HUDEP-2 (cell line): ENCODE data around the gene RC3H2.
"Not testable (repeated sequence)": the region's sequence is repeated elsewhere in the genome, so short reads cannot be mapped to it uniquely, and the experiment has no call there.

ENCODE experiments used
- DNase-seq, 76 experiments: peaks; one replicate each; lab custom pipeline; 2025; ENCODE audit not compliant: unreplicated experiment in 76 of 76; lab: John Stamatoyannopoulos, UW

RC3H2 gene

DNA sequence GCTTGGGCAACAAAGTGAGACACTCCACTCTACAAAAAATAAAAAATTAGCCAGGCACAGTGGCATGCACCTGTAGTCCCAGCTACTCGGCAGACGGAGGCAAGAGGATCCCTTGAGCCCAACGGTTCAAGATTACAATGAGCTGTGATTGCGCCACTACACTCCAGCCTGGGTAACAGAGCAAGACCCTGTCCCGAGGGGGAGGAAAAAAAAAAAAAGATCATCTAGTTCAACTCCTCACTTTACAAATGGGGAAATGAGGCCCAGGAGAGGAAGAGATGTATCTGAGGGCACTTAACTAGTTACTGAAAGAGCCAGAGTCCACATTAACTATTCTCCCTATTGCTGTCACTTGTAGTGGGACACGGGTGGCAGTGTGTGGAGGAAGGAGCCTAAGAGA lies 90.6 kb downstream of the RC3H2 start:
- DNase-seq: no peak

- DNase-seq: no peak
Observed at GRCh38 chr9:122812736-122813135, 92.4 kb downstream of the RC3H2 start.

GRCh38 chr9:122810306-122810946 lies 94.7 kb downstream of the RC3H2 start:
- DNase-seq: peak in 61 of 76 experiments; percentile 6 to 72 (median 43)

DNA sequence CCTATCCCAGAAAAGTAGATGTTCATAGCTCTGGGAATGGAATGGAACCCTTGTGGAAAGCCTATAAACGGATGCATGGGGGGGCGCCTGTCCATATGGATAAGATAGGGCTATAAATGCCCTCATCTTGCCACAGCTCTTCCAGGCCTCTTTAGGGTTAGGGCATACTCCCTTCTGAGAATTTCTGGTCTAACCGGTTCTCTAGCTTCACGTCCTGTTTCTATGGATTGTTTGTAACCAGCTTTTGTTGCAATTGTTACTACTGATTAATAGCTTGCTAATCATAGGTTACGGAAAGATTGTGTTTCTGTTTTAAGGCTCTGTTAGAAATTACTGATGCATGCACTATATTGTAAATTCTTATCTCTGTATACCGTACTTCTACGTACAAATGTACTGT lies 95.9 kb downstream of the RC3H2 start:
- DNase-seq: not testable (repeated sequence)

DNA sequence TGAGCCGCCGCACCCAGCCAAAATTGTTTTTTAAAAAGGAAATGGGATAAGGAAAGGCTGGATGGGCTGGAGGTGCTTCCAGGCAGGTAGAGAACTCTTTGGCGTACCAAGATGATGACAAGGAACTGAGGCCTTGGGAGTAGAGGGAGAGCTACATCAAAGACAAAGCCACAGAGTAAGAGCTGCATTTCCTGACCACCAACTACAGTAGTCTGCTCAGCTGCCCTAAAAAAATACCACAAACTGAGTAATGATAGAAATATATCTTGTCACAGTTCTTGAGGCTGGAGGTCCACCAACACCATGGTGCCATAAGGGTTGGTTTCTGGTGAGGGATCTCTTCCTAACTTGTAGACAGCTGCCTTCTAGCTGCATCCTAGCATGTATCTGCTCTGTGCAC lies 97.0 kb downstream of the RC3H2 start:
- DNase-seq: no peak

DNA sequence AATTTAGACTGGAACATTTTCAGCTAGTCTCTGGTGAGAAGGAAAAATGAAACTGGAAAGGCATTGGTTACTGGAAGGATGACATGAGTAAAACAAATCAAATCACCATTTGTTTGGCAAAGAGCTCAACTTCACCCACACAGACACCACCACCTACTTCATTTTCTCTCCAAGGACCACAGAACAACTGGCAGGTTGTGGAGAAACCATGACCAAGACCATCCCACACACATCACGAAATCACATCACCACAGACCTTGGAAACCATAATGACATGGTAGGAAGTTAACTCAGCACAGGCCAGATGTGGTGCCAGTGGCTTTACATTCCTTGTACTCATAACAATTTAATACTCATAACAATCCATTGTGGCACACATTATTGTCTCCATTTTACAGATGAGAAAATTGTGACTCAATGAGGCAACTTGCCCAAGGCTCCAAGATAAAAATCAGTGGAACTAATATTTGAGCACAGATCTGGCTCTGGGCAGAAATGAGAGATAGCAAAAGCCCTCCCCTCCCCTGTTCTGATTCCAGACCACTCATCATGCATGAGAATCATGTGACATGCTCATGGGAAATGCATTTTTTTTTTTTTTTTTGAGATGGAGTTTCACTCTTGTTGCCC lies 97.8 kb downstream of the RC3H2 start:
- DNase-seq: no peak

GRCh38 chr9:122806661-122807060 lies 98.5 kb downstream of the RC3H2 start:
- no peak for DNase-seq

DNA sequence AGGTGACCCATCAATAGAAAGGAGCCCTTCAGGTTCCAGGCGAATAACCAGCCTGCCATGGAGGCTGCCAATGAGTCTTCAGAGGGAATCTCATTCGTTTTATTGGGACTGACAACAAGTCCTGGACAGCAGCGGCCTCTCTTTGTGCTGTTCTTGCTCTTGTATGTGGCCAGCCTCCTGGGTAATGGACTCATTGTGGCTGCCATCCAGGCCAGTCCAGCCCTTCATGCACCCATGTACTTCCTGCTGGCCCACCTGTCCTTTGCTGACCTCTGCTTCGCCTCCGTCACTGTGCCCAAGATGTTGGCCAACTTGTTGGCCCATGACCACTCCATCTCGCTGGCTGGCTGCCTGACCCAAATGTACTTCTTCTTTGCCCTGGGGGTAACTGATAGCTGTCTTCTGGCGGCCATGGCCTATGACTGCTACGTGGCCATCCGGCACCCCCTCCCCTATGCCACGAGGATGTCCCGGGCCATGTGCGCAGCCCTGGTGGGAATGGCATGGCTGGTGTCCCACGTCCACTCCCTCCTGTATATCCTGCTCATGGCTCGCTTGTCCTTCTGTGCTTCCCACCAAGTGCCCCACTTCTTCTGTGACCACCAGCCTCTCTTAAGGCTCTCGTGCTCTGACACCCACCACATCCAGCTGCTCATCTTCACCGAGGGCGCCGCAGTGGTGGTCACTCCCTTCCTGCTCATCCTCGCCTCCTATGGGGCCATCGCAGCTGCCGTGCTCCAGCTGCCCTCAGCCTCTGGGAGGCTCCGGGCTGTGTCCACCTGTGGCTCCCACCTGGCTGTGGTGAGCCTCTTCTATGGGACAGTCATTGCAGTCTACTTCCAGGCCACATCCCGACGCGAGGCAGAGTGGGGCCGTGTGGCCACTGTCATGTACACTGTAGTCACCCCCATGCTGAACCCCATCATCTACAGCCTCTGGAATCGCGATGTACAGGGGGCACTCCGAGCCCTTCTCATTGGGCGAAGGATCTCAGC lies 104.8 kb downstream of the RC3H2 start, which contains the start of gene OR1K1:
OR1K1 (plus strand) TSS at position 58 of the 995 bp plus-strand sequence; CDS start at position 58, 0 bp downstream.
- no peak for DNase-seq

DNA sequence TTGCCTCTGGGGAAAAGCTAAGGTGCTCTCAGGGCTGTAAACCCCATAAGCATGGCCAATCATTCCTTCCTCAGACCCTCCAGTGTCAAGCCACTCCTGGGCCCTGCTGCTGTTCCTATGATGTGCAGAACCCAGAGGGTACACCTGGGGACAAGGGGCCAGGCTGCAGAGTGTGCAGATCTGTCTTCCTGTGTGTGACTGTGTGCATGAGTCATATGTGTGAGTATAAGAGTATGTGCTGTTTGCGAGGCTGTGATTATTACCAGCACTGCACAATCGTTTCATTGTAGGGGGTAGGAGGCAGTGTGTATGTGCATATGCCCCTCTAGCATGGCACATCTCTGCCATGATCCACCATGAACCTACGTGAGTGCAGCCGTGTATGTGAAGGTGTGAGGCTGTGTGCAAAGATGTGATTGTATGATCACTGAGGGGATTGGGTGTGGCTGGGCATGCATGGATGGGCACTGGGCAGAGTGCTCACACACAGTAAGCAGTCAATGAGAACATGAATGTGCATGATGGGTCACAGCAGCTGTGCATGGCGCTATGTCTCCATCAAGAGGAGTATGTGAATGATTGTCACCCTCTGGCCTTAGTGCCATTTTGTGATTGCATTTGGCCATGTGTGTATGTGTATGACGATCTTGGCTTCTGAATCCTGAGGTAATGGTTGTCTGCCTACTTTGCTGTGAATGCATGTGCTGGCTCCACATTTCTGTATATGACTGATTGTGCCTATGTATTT lies 107.7 kb downstream of the RC3H2 start:
- no peak for DNase-seq
